GM12878 (cell line): ENCODE data around the gene MED13L. TPM values are rescaled to one million over a fixed set of nuclear protein-coding genes. Genes with fewer than 3 reads are reported as not detected.
A peak's percentile ranks its signal among the peaks of the same experiment; 100 is the strongest.

Experiments
- ATAC-seq: fragments of 200-7000 bp; cut with Tn5 transposase; 3 replicates; pipeline ENCODE4 v1.9.1; 2020; ENCODE audit warnings: mild to moderate bottlenecking, moderate library complexity
- BruUV-seq: library from RNA; stranded (reverse); fragments of 400-500 nt; replicated peaks from 2 replicates; lab custom pipeline; 2021; lab: Mats Ljungman, UMichigan
- CTCF ChIA-PET: fragments of 300-600 bp; sonication (Branson Sonifier 250); formaldehyde crosslinking; extraction: SDS; loops from one replicate; lab custom pipeline; 2021; ENCODE audit warnings: inconsistent platforms; lab: Yijun Ruan, JAX
- POLR2A ChIA-PET: fragments of 350-600 bp; formaldehyde crosslinking; extraction: SDS; loops from one replicate; lab custom pipeline; 2021; ENCODE audit warnings: inconsistent platforms; lab: Charles Lee
- RAD21 ChIA-PET: fragments of 300-600 bp; sonication (Branson Sonifier 250); formaldehyde crosslinking; loops from one replicate; lab custom pipeline; 2023; ENCODE audit warnings: antibody characterized with exemption; ENCODE audit not compliant: unreplicated experiment; lab: Charles Lee
- SMC1A ChIA-PET: fragments of 300-600 bp; sonication (Branson Sonifier 250); formaldehyde crosslinking; loops from one replicate; lab custom pipeline; 2023; ENCODE audit not compliant: unreplicated experiment, uncharacterized antibody; lab: Charles Lee
- DNase-seq: peaks from one replicate; pipeline ENCODE4 v3.0.0-alpha.2; 2011; ENCODE audit warnings: low read depth, low spot score
- FAIRE-seq: peaks from 3 replicates; lab custom pipeline; 2011; peaks lifted over from hg19 to GRCh38; lab: Jason Lieb, UNC
- H2AFZ ChIP-seq: 2 replicates; pipeline ENCODE4 v1.6.0; 2011; ENCODE audit warnings: low read depth, low read length, control low read depth; ENCODE audit not compliant: control insufficient read depth
- H3K27ac ChIP-seq: 2 replicates; pipeline ENCODE4 v1.5.1; 2011; ENCODE audit warnings: control low read depth; ENCODE audit not compliant: control insufficient read depth, insufficient read depth
- H3K27me3 ChIP-seq, 2 experiments: replicated peaks in 1 of 2; 2 replicates each; pipeline versions ENCODE4 v1.6.0 to v1.6.1; 2011; ENCODE audit warnings: low read length in 1 of 2; ENCODE audit not compliant: control insufficient read depth in 2 of 2, insufficient read depth in 2 of 2
- H3K36me3 ChIP-seq, 2 experiments: 2 replicates each; pipeline ENCODE4 v1.5.1; 2011; ENCODE audit warnings: low read length in 1 of 2; ENCODE audit not compliant: control insufficient read depth in 2 of 2, insufficient read depth in 2 of 2
- H3K4me1 ChIP-seq: 2 replicates; pipeline ENCODE4 v1.6.1; 2011; ENCODE audit warnings: mild to moderate bottlenecking, low read length, moderate library complexity, mixed read lengths; ENCODE audit not compliant: control insufficient read depth, insufficient read depth
- H3K4me2 ChIP-seq: 2 replicates; pipeline ENCODE4 v1.6.0; 2011; ENCODE audit warnings: control low read depth; ENCODE audit not compliant: control insufficient read depth, insufficient read depth
- H3K4me3 ChIP-seq: fragments of 200-600 bp; sonication (generic); 2 replicates; pipeline ENCODE4 v1.5.1; 2016
- H3K79me2 ChIP-seq: 2 replicates; pipeline ENCODE4 v1.6.0; 2011; ENCODE audit warnings: low read length; ENCODE audit not compliant: control insufficient read depth, insufficient read depth
- H3K9ac ChIP-seq: 2 replicates; pipeline ENCODE4 v1.8.0; 2011; ENCODE audit warnings: low read length, control low read depth, mixed read lengths; ENCODE audit not compliant: control insufficient read depth, insufficient read depth
- H3K9me3 ChIP-seq: replicated peaks from 3 replicates; pipeline ENCODE4 v1.5.1; 2011; ENCODE audit warnings: mild to moderate bottlenecking, low read length; ENCODE audit not compliant: control insufficient read depth, insufficient read depth
- H4K20me1 ChIP-seq: 2 replicates; pipeline ENCODE4 v1.6.0; 2011; ENCODE audit not compliant: control insufficient read depth, insufficient read depth
- CBX5 ChIP-seq: sonication (generic); IDR thresholded peaks from 2 replicates; pipeline ENCODE4 v1.6.1; 2016; ENCODE audit warnings: low read depth, moderate library complexity, mild to moderate bottlenecking, inconsistent platforms
- EED ChIP-seq: sonication (generic); IDR thresholded peaks from 2 replicates; pipeline ENCODE4 v1.6.1; 2016; ENCODE audit warnings: antibody characterized with exemption, low read depth
- ESRRA ChIP-seq: IDR thresholded peaks from 2 replicates; pipeline ENCODE4 v1.6.1; 2012; ENCODE audit warnings: mild to moderate bottlenecking, low read length, improper control_type of control experiment
- HDAC2 ChIP-seq: fragments of 200-600 bp; sonication (generic); IDR thresholded peaks from 2 replicates; pipeline ENCODE4 v1.6.1; 2017
- HDAC6 ChIP-seq: fragments of 200-600 bp; sonication (generic); IDR thresholded peaks from one replicate; pipeline ENCODE4 v1.8.0; 2017; ENCODE audit warnings: antibody characterized with exemption; ENCODE audit not compliant: unreplicated experiment
- NFIC ChIP-seq: IDR thresholded peaks from 2 replicates; pipeline ENCODE4 v1.6.1; 2012; ENCODE audit warnings: low read depth, mild to moderate bottlenecking, inconsistent platforms, low read length, moderate library complexity
- PAX5 ChIP-seq: IDR thresholded peaks from 2 replicates; pipeline ENCODE4 v1.6.1; 2011; ENCODE audit warnings: low read depth, low read length, borderline replicate concordance
- RB1 ChIP-seq: fragments of 450-650 bp; formaldehyde crosslinking; IDR thresholded peaks from 2 replicates; pipeline ENCODE4 v1.6.1; 2017; ENCODE audit warnings: mild to moderate bottlenecking, borderline replicate concordance
- RCOR1 ChIP-seq: conservative IDR thresholded peaks from 2 replicates; pipeline ENCODE4 v1.6.1; 2012; ENCODE audit warnings: low read depth, low read length, improper control_type of control experiment
- WGBS: methylation state at CpG from one replicate; pipeline ENCODE4 v1.1.6; 2016; ENCODE audit warnings: low lambda C conversion rate; ENCODE audit not compliant: insufficient replicate concordance, insufficient coverage; ENCODE audit errors: missing lambda C conversion rate; 5-methylcytosine and 5-hydroxymethylcytosine counted together
- in situ Hi-C: fragments of 300-500 bp; cut with MboI; formaldehyde crosslinking; loops from 9 replicates; pipeline ENCODE4 v1.14.3; 2018; ENCODE audit warnings: mixed read lengths
- intact Hi-C: fragments of 100-400 bp; cut with micrococcal nuclease; formaldehyde crosslinking; loops from one replicate; pipeline ENCODE4 v1.14.2; 2022; ENCODE audit not compliant: unreplicated experiment
- polyA plus RNA-seq, 11 experiments: library from polyadenylated mRNA; depleted of rRNA in 4 of 11; unstranded in 6 of 11; stranded (reverse) in 5 of 11; fragments of >200 nt; fragmentation: Nextera tagmentation in 4 of 11; fragmentation: Illumina TruSeq in 1 of 11; extraction: Ambion mirVana in 4 of 11; extraction: Trizol in 1 of 11; gene quantifications; 1 replicate in 1 of 11; 2 replicates in 10 of 11; pipeline versions ENCODE4 v1.2.1 to v1.2.3, GENCODE V29; 2011 to 2016; ENCODE audit warnings: inconsistent platforms in 2 of 11, missing spikeins in 2 of 11, low read depth in 1 of 11
- total RNA-seq, 4 experiments: library from RNA; depleted of rRNA in 3 of 4; stranded (reverse); fragments of >200 nt in 3 of 4; fragmentation: Illumina TruSeq in 1 of 4; extraction: Trizol in 1 of 4; gene quantifications; 2 replicates each; pipeline versions ENCODE4 v1.2.1 to v1.2.3, GENCODE V29; 2013 to 2021

MED13L gene
- total and polyA plus RNA-seq, 10 of the 15 experiments (the other 5 are each of a cell fraction or from before 2014, with no cell fraction given), result 3.7 to 30.1 (median 9.1) TPM

DNA sequence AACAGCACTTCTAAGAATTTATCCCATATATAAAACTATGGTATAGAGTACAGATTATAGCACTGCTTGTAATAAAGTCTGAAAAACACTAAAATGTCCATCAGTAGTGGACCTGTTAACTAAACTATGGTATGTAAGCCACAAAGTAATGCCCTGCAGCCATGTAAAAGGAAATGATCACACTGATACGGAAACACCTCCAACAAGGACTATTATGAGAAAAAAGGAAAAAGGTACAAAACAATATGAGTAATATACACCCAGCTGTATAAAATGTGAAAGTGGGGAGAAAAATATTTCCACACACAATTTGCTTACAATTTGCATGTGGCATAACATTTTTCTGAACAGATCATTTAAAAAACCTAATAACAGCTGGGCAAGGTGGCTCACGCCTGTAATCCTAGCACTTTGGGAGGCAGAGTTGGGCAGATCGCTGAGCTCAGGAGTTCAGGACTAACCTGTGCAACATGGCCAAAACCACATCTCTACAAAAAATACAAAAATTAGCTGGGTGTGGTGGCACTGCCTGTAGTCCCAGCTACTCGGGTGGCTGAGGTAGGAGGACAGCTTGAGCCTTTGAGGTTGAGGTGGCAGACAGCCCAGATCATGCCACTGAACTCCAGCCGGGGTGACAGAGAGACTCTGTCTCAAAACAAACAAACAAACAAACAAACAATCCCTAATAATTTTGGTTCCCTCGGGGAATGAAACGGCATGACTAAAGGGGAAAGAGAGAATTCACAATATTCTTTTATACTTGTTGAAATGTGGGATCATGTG lies 250.5 kb downstream of the MED13L start:
- POLR2A ChIA-PET, result no interaction called here
- Histone ChIP-seq H3K27ac (no peak overlapping the region), H2AFZ (no peak overlapping the region), H4K20me1 (no peaks in the 10 kb centered on the region; the same call in 1 of the 2 replicates), H3K79me2 (no peaks in the 10 kb centered on the region), H3K9ac (no peak overlapping the region), H3K4me1 (no peaks in the 10 kb centered on the region), H3K9me3 (no peaks in the 10 kb centered on the region), H3K4me3 (no peak overlapping the region), H3K27me3 (no peaks in the 10 kb centered on the region; a peak in 1 of 4 replicates), H3K36me3 (no peaks in the 10 kb centered on the region), H3K4me2 (no peak overlapping the region)
- TF ChIP-seq NFIC (0 out of 2 replicates have a peak, but pooled peaks have one; percentile 17), HDAC6 (no peak), CBX5 (no peak), RCOR1 (no peak)
- DNase-seq (no peak), ATAC-seq (no peak), FAIRE-seq (no peak)
- CTCF ChIA-PET, result no interaction called here
- WGBS, result 58% methylated on average over 7 of the region's 7 CpGs
- in situ Hi-C loops (no loop called here), intact Hi-C loops (no loop called here)
- BruUV-seq, result no TSS peak
- RAD21 ChIA-PET, result no interaction called here
- SMC1A ChIA-PET, result no interaction called here

DNA sequence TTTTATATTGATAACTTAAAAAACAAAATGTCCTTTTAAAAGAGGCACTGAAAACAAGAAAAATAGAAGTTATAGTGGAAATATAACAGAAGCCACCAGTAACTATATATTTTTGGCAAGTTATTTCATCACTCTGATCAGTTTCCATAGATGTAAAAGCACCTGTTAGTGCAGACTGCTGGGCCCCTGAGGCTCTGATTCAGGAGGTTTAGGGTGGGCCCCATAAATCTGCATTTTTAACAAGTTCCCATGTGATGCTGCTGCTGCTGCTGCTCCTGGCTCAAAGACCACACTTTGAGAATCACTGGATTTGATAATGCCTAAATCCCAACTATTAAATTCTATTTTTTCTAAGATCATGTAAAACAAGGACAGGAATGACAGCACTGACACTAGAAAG lies 251.1 kb downstream of the MED13L start:
- Histone ChIP-seq H4K20me1 (no peaks in the 10 kb centered on the region; the same call in 1 of the 2 replicates), H3K4me2 (no peak overlapping the region), H3K27me3 (no peaks in the 10 kb centered on the region; a peak in 1 of 4 replicates), H3K9me3 (no peaks in the 10 kb centered on the region), H3K27ac (no peak overlapping the region), H3K4me1 (no peaks in the 10 kb centered on the region), H3K4me3 (no peak overlapping the region), H3K36me3 (no peaks in the 10 kb centered on the region), H3K9ac (no peak overlapping the region), H2AFZ (no peak overlapping the region), H3K79me2 (no peaks in the 10 kb centered on the region)
- in situ Hi-C loops (no loop called here), intact Hi-C loops (no loop called here)
- BruUV-seq, result no TSS peak
- TF ChIP-seq EED (no peak), HDAC2 (no peak), RB1 (no peak), ESRRA (no peak), PAX5 (no peak)
- no peak for FAIRE-seq
- DNase-seq, result no peak
- SMC1A ChIA-PET, result no interaction called here
- no peak for ATAC-seq
- RAD21 ChIA-PET, result no interaction called here
- CTCF ChIA-PET, result no interaction called here
- POLR2A ChIA-PET, result no interaction called here
